GM19395 (cell line): ENCODE data around the gene MSI2.

Source experiments
- ATAC-seq: cut with Tn5 transposase; IDR thresholded peaks from one replicate; pipeline ENCODE4 v1.9.1; 2021; ENCODE audit warnings: mild to moderate bottlenecking, moderate library complexity; ENCODE audit not compliant: unreplicated experiment

MSI2 gene

DNA sequence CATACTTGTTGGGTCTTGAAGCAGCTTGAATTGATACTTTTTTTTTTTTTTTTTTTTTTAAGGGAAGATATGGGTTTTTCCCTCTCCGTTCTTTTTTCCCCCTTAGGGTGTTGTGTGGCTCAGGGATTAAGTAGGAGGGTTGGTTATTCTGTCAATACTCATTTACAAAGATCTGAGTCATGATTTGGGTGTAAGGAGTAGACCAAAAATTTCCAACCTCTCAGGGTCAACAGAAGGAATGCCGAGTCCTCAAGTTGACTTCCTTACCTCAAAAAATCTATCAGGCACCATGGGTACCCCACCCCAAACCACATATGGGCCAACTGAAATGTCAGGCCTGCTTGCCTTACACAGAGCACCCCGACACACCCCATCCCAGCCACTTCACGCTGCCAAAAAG, 258.3 kb downstream of the MSI2 start:
- ATAC-seq, result no peak

DNA sequence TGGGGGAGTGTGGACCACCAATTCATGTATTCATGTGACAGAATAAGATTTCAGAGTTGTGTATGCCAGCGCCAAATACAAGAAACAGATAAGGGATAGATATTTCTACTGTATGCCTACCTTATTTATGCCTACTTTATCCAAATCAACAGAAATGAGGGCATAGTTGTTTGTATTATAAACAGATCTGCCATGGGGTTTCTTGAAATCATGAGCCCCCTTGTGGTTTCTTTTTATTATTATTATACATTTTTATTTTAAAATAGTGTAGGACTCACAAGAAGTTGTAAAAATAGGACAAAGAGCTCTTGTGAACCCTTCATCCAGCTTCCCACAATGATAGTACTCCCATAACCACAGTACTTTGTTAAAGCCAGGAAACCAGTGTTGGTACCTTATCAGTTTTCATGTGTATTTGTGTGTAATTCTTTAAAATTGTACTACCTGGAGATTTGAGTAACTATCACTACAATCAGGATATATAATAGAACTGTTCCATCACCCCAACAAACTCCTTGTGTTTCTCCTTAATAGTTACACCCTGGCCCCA, 259.4 kb downstream of the MSI2 start:
- no peak for ATAC-seq

DNA sequence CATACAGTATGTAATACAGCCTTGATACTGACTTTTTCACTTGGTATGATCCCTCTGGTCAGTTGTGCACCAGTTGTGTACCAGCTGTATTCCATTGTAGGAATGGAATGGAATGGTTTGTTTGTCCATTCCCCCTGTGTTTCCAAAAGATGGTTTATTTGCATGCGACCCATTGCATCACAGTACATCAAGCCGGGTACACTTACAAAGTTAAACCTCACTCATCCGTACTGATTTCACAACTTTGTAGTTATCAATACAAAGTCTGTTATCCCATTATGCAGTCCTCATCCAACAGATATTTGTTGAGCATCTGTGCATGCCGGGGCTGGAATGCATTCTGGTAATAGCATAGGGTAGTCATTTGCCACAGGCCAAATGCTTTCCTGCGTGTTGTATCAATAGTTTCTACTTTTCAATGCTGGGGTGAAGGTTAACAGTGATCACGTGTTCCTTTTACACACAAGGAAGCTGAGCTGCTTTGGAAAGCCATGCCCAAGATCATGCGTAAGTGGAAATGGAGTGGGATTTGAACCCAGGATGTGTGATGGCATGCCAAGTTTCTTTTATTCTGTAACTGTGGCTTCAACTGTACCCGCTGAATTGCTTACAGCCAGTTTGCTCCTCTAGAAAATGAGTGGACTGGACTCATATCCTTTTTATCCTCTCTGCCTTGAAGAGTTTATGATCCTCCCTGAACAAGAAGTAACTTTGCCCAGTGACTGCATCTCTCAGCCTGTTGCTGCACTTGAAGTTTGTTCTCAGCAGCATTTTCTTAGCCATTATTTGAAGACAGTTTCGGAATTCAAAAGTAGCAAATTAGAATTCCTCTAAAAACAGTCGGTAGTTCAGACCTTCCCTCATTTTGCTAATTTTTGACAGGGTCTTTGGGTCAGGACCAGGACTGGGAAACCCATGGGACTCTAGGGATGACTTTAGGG, 260.2 kb downstream of the MSI2 start:
- ATAC-seq, result no peak

DNA sequence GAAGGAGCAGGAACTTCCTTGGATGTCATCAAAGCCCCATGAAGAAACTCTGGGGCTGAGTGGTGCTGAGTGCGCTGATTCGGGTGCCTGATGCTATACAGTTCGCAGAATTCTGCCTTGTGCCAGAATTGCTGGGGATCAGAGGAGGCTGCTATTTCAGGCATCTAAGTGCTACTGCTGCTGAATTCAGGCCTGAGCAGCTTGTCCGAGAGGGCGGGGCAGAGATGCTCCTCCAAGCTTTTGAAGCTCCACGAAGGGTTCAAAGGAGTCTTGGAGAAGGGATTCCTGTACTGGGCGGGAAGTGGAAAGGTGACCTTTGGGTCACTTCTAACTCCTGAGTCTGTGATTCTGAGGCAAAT, 260.9 kb downstream of the MSI2 start:
- no peak for ATAC-seq

DNA sequence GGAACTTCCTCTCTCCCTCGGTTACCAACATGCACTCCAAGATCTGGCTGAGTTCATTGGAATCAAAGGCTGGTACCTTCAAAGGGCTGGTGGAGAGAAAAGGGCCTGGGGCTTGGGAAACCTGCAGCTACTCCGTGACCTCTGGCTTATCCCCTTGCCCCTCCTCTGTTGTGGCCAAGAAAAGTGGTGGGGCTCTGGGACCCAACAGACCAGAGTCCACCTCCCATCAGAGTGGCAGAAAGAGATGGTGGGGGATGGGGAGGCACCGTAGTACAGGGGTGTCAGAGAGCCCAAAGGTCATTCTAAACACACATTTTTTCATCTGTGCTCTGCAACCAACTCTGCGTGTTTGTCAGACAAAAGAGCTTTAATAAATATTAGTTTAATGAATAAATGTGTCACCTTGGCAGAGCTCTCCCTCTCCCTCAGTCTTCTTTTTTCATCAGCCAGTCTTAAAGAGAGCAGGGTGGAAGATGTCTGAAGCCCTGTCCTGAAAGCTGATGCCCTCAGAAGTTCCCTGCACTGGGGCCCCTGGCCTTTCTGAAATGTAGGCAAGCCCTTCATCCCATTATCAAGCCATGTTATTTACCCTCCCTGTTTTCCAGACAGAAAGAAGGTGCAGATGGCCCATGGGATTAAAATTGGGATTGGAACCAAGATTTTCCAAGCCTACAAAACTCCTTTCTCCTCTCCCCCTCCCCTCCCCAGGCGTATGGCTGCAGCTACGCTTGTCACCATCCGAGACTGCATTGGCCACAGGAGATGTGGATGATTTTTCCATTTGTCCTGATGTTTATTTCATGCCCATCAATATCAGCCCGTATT, 261.5 kb downstream of the MSI2 start:
- no peak for ATAC-seq

DNA sequence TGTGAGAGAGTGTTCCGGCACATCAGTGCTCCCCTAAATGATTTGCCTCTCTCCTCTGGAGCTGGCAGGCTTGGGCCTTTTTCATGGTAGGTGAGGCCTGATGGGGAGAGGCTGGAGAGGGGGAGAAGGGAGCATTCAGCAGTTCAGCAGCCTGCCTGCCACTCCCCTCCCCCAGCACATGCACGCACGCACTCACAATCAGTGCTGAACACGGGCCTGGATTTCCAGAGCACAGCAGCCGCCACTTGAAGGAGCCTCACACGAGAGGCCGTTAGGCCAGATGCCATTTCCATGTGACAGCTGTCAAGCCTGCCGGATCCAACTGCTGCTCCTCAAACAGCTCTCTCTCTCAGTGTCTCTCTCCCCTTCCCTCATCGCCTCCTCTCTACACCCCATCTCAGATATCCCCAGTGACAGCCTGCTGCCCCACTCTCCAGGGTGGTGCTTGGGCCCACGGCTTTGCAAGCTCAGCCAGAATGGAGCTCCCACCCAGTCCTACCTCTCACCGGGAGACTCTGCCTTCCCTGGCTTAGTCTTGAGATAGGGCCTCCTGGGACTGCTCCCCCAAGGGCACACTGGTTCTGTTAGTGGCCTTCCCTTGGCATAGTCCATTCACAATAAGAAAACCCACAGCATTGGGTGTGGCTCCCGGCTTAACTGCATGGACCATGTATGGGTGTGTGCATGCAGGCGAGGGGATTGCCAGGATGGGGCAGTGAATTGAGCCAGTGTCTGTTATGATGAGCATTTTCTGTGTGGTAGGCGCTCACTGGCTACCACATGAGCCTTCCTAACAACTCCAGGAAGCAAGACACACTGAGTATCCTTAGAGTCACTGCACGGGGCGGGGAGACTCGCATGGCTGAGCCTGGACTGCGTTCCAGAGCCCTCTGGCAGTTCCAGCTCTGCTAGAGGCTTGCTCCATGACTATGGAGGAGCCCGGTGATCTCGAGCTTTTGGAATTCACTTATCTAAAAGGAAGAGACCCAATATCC, 262.6 kb downstream of the MSI2 start:
- no peak for ATAC-seq

DNA sequence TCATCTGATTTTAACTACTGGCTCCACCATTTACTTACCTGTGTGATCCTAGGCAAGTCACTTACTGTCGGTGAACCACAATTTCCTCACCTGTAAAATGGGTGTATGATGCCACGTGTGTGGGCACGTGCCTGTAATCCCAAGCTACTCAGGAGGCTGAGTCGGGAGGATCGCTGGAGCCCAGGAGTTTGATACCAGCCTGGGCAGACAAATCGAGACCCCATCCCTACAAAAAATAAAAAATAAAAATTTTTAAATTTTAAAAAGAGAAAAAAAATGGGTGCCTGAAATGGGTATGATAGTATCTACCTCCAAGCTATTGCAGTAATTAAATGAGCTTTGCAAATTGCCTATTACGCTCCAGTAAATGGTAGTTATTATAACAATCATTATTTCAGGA, 263.5 kb downstream of the MSI2 start:
- no peak for ATAC-seq

DNA sequence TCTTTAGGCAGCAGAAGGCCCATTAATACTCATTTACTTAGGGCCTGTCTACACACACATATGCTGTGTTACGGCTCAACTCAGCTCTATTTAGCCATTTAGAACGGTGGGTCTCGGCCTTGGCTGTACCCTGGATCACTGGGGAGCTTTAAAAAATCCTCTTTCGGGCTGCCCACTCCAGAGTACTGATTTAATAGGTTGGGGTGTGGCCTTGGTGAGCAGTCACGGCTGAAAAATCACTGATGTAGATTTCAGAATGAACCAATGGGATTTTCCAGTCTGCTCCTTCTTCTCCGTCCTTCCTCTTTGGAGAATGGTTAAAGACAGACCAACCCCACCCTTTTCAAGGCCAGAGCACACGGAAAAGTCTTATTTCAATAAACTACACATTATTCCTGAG, 265.3 kb downstream of the MSI2 start:
- no peak for ATAC-seq

DNA sequence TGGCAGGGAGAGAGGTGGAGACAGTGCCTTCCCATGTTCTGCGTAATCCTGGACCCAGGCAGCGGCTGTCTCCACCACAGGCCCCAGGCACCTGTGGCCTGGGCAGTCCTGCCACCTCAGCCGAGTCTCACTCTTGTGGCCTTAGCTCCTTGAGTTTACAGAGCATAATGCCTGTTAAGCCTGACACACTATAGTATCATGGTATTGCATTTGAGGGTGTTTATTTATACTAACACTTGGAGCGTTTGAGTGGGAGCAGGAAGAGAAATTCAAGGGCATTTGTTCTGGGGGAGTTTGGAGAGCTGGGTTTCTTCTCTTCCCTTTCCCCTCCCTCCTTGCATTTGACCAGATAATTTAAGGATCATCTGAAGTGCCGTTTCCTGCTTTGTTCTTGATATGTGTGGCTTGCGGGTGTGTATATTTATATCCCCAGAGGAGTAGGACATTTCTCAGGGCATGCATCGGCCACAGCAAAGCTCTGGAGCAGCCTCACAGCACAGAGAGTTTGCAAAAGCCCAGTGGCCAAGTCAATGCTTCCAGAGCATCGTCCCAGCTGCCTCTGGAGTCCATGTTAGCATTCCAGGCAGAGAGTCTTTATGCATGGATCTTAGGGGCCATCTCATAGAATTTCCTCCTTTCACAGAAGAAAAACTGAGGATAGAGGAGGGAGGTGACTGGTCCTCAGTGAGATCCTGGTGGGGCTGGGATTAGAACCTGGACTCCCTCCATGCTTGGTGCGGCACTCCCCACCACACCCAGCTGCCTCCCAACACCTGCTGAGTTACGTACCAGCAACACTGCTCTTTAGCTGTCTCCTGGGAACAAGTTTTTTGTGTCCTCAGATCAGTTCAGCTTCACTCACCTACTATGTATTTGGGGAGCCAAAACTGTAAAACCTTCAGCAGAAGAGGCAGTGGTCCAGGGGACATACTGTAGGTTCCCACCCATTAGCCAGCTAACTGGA, 266.0 kb downstream of the MSI2 start:
- no peak for ATAC-seq

DNA sequence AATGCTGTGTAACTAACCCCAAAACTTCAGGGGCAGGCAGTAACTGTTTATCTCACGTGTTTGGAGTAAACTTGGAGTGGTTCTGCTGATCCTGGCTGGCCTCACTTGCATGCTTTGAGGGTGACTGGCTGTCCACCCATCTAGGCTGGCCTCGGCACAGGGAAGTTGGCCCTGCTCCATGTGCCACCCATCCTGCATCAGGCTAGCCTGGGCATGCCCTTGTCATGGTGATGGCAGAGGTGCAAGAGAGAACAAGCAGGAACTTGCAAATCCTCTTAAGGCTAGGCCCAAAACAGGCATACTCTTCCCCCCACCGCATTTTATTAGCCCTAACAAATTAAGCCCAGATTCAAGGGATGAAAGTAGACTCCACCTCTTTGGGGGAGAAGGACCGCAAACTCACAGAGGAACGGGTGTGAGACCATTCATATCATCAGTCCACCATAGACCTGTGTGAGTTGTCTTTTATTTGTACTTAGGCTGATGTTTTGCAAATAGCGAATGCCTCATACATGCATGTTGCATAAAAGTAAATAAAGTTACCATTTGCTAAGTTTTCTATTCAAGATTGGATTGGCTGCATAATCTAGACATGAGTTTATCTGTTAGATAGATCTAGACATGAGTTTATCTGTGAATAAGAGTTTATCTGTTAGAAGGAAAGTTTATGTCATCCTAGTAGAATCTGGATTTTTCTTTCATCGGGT, 267.8 kb downstream of the MSI2 start:
- ATAC-seq, result no peak

DNA sequence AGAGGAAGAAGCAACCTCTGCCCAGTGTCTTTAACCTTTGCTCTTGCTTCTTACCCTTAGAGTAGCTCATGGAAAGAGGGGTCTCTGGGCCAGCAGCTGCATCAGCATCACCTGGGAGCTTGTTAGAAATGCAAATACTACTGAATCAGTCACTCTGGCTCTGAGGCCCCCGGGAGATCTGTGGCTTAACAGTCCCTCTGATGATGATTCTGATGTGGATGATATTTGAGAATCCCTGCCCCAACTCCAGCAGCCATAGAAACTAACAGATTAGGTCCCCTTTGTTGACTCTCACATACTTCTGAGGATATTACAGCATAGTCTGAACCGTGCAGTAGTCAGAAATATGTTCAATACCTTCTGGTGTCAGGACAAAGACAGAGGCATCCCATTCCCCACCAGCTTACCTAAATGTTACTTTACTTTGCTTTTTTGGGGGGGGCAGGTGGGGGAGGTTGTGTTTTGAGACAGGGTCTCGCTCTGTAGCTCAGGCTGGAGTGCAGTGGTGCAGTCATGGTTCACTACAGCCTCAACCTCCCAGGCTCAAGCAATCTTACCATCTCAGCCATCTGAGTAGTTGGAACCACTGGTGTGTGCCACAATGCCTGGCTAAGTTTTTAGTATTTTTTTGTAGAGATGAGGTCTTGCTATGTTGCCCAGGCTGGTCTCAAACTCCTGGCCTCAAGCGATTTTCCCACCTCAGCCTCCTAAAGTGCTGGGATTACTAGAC, 268.7 kb downstream of the MSI2 start:
- peak; percentile 48 for ATAC-seq

DNA sequence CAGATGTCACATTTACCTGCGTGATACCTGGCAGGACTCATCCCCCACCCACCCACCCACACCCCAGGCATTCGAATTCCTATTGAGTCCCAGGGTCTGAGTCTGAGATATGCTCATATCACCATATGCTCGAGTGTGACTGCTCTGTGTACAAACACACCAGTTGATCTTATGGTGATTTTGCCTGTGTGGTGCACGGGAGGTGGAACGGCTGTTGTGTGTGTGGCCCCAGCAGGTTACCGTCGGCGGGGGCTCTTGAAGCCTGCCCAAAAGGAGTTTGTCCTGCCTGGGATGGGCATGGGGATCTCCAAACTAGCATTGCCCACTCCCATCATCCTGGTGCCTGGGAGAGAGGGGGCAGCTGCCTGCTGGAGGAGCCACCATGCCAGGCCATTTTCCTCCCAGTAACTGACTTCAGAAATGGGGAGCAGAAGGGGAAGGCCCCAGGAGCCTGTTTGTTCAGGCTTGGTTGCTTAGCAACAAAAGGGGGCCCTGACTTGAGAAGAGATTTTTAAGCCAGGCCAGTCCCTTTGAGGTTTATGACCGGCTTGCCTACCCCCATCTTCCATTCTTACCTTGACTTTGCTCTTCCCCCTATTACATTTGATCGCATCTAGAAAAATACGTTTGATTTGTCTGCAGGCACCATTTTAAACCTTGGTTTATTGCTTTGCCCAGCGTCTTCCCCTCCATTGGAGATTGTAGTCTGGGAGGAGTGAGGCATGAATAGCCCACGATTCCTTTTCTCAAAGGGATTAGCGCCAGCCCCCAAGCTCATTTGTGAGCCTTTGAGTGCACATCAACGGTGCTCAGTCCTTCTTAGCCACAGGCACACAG, 271.1 kb downstream of the MSI2 start:
- ATAC-seq, result no peak

DNA sequence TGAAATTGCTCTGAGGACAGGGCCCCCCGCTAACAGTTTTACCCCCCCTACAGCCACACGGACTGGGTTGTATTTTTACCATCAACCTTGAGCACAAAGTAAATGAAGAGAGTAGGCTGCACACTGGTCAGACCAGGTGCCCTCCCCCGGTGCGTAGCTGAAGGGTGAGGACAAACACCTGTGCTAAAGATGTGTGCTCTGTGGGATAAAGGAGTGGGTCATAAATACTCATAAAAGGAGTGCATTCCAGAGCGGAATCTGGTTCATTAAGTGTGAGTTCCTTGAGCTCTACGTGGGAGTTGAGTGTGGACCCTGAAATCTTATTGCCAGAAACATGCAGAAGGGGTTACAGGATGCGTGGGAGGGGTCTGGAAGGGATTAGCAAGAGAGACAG, 271.7 kb downstream of the MSI2 start:
- no peak for ATAC-seq

DNA sequence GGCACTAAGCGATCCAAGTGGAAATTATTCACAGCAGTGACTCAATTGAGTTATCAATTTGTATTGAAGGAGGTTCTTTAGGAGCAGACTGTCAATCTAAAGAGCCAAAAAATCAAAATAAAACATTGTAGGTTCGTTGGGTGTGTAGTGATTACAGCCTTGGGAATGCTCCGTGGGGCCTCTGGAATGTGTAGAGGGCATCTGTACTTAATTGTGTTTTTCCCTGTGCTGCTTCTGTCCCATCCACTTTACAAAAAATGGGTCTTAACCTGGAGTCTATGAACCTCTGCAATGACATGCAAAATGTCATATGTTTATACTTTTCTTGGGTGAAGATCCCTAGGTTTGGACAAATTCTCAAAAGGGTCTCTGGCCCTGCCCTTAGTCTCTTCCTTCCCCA, 273.7 kb downstream of the MSI2 start:
- no peak for ATAC-seq

DNA sequence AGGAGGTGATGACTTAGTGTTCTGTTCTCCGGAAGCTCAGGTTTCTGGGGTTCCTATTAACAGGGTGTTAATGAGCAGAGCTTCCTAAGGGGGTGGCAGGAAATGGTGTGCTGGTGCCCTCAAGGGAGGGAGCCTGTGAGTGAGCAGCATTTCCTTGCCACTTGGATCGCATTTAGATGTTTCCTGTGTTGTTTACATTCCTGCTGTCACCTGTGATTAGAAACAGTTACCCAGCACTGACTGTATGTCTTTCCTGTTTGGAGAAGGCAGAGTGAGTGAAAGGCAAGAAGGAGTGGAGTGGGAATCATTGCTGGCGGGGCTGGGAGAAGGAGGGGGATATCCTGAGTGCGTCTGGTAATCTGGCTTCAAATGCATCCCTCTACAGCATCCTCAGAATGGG, 274.2 kb downstream of the MSI2 start:
- ATAC-seq, result no peak

DNA sequence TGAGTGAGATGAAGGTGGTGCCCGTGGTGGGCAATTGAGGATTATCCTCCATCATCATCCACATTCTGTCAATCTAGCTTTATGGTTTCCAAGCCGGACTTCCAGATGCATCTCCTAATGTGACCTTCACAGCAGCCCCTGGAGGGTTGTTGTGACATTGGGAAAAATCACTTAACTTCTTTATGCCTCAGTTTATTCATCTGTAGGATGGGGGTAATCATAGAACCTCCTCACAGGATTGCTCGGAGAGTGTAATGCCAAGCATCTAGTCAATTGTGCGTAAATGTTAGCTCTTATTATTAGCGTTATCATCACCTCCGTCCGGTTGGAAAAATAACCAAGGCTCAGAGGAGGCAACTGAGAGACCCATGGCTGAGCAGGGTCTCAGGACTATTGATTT, 274.8 kb downstream of the MSI2 start:
- no peak for ATAC-seq
